COLO668 (cell line): ENCODE measurements around the gene CPLANE2.
"Not testable (repeated sequence)": the region's sequence is repeated elsewhere in the genome, so short reads cannot be mapped to it uniquely, and the experiment has no call there.

Experiments
- DNase-seq: peaks from one replicate; lab custom pipeline; 2025; ENCODE audit not compliant: unreplicated experiment; lab: John Stamatoyannopoulos, UW

CPLANE2 gene

DNA sequence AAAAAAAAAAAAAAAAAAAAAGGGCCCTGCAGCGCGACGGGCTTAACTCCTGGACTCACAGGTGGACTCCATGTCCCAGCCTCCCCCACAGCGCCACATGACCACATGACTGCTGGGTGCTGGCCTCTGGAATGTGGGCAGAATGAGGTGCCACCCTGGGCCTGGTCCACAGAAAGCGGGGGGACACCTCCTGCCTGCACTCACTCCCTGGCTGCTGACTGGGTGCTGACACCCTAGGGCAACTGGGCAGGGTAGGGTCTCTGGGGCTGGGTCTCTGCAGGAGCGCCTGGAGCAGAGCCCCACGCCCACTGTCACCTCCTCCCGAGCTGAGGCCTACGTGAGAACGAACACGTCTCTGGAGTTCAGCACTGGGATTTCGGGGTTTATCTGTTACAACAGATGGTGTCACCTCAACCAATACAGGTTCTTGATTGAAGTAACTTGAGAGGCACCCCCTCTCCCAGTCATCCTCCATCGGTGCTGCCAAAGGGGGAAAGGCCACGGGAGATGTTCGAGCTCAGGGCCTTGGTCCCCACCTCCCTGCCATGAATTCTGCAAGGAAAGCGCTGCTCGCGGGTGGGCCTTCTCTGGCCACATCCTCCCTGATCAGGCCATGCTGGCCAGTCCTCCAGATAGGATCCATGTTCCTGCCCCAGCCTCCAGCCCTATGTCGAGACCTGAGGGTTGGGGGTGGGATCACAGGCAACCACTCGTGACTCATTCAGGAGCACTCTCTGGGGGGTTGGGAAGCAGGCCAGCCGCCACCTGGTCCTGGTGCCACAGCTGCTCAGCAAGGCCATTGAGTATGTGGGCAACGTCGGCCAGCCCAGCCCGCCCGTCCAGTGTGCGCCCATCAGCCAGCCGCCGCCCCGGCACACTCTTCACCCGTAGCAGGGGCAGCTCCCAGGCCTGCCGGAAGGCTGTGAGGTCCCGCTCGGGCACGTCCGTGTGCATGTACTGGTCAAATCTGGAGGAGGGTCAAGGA is 5.4 kb downstream of the CPLANE2 start:
- DNase-seq: no peak

DNA sequence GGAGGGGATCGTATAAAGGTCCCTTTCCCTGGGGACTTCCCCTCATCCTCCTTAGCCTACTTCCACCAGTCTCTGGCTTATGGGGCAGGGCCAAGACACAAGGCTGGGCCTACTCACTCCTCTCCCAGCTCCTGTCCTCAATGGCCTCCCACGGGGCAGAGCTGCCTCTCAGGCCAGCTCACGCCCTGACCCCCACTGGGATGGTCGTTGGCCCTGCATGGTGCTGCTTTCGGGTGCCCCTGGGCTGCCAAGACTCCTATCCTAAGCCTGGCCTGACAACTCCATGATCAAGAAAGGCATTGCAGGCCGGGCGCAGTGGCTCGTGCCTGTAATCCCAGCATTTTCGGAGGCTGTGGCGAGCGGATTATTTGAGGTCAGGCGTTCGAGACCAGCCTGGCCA is 6.2 kb downstream of the CPLANE2 start:
- no peak for DNase-seq

DNA sequence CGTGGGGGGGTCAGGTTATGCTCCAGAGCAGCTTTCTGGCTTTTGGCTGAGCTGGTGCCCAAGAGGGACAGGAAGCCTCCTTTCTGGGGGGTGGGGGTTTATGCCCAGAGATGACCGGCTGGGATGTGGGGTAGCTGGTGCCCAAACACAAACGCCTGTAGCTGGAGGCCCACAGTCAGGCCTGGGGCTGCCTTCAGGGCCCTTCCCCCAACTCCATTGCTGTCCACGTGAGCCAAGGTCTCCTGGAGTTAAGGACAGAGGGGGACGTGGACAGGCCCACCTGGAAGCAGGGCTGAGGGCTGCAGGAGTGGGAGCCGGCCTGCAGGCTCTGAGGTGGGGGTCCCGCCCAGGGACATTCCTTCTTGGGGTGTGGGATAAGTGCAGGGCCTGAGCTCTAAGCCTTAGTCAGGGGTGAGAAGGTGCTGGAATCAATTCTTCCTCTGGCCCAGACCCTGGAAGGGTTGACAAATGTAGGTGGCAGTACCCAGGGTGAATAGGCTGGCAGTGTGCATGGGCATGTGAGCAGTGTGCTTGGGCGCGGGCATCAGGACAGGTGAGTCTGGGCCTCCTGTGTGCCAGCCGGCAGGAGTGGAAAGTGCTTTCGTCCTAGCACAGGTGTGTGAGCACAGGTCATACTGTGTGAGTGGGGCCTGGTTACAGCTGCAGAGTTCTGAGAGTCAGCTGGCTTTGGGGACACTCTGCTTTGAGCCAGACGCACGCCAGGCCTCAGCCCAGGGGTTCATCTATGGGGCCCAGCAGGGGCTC is 6.8 kb downstream of the CPLANE2 start:
- no peak for DNase-seq

DNA sequence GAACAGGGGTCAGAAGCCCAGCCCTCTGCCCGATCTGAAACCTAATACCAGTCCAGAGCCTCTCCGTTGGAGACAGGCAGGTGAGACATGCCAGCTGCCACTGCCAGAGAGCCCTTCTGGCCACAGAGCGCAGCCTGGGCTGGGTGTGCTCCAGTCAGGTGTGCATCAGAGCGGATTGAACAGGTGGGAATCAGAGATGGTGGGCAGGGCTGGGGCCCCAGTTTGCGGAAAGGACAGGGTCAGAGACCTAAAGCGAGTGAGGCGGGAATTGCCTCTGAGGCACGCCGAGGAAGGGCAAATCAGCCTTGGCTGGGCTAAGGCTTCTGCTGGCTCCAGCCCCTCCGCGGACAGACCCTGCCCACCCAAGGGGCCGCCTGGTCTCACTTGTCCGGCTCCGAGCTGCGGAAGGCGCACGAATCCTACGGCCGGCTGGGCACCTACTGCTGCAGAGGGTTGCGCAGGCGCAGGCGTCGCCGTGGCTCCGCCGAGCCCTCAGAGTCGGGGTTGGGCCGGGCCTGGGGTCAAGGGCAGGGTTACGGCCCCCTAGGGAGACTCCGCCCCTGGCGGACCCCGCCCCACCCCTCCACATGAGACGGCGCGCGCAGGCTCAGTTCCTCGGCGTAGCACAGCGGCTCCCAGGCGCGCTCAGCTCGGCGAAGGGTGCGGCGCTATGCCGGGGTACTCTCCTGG is 10.3 kb downstream of the CPLANE2 start:
- peak; percentile 67 for DNase-seq

DNA sequence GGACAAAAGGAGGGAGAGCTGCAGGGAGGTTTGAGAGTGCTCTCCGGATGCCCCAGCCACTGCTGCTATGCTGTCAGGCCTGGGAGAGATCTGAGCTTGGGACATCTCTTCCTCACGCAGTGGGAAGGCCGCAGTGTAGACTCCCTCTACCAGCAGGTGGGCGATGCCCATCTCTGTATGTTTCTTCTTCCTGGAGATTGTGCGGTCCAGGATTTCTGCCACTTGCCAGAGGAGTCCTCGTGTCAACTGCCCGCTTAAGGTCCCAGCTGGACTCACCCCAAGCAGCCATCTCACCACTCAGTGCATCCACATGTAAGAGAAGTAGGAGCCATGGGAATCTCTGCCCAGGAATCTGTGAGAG is 10.9 kb downstream of the CPLANE2 start:
- DNase-seq: no peak

DNA sequence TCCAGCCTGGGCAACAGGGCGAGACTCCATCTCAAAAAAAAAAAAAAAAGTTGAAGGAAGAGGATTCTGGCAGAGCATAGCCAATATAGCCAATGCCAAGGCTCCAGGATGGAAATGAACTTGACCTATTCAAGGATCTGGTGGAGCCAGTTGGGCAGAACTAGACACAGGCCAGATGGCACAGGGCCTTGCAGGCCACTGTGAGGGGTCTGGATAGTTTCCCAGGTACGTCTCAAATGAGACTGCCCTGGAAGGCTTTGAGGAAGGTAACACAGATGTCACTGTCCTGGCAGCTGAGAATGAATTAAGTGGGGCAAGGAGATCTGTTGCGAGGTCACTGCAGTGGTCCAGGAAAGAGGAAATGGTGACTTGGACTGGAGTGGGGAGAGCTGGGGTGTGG is 12.5 kb downstream of the CPLANE2 start:
- no peak for DNase-seq

DNA sequence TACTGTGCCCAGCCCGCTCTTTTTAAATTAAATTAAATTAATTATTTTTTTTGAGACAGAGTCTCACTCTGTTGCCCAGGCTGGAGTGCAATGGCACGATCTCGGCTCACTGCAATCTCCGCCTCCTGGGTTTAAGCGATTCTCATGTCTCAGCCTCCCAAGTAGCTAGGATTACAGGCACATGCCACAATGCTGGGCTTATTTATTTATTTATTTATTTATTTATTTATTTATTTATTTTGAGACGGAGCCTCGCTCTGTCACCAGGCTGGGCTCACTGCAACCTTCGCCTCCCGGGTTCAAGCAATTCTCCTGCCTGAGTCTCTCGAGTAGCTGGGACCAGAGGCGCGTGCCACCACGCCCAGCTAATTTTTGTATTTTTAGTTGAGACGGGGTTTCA is 14.3 kb downstream of the CPLANE2 start:
- DNase-seq: not testable (repeated sequence)

DNA sequence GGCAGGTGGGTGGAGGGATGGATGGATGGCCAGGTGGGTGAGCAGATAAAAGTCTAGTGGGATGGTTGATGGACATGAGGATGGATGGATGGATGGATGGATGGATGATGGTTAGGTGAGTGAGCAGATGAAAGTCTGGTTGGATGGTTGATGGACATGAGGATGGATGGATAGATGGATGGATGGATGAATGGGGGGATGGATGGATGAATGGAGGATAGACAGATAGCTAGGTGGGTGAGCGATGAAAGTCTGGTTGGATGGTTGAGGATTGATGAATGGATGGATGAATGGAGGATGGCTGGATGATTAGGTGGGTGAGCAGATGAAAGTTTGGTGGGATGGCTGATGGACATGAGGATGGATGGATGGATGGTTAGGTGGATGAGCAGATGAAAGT is 15.5 kb downstream of the CPLANE2 start:
- DNase-seq: no peak

DNA sequence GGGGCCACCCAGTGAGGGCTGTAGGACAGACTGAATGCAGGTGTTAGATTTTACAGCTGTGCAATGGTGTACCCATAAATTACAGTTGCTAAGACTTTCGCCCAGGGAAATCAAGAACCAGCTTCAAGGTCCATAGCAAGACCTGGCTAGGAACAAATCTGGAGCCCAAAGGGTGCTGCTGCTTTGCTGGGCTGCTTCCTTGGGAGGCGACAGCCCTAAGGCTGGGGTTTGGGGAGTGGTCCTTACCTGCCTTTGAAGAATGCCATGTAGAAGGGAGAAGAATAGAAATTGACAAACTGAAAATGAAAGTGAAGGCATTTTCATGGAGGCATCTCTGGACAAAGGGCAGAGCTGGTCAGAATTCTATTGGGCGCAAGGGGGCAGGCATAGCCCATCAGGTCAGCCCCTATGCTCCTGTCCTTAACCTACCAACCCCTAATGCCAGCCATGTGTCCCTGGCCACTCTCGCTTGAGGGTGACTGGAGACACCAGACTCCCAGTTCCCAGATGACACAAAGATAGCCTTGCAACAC is 16.9 kb downstream of the CPLANE2 start:
- no peak for DNase-seq

DNA sequence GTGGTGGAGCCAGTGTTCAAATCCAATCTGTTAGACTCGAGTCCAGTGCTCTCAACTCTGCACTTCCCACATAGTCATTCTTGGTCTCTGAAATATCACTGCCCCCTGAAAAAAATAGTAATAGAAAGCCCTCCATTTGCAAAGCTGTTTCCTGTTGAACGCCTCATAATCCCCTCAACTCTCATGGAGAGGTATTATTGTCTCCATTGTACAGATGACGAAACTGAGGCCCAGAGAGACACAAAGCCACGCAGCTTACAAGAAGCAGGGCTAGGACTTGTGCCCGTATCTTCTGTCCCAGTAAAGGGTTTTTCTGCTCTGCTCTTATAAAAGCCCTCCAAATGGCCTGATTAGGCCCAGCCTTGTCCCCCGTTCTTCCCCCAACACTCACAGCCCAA is 18.3 kb downstream of the CPLANE2 start:
- DNase-seq: no peak

DNA sequence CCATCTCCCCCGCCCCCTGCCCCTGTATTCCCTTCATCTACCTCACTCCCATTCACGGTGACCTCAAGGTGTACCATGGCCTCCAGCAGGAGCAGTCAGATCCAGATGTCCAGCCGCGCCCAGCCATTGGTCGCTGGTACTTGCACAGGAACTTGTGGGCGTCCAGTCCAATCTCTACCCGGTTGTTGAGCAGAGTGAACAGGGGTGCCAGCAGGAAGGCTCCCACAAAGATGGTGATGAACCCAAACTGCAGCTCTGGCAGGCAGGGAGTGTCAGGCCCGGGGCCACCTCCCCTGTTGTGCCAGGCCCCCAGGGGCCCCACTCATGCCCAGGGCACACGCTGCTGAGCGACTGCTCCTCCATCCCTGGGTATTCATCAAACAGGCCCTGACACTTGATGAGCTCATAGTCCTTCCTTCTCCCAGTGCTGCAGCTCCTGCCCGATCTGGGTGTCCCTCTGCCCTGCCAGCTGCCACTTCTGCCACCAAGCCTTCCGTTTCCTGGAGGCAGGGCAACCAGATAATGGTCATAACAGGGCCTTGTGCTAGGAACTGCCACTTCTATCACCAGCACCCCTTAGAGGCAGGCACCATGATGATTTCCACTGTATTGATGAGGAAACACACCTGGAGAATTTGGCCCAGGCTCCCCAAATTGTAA is 18.8 kb downstream of the CPLANE2 start:
- DNase-seq: peak; percentile 73

DNA sequence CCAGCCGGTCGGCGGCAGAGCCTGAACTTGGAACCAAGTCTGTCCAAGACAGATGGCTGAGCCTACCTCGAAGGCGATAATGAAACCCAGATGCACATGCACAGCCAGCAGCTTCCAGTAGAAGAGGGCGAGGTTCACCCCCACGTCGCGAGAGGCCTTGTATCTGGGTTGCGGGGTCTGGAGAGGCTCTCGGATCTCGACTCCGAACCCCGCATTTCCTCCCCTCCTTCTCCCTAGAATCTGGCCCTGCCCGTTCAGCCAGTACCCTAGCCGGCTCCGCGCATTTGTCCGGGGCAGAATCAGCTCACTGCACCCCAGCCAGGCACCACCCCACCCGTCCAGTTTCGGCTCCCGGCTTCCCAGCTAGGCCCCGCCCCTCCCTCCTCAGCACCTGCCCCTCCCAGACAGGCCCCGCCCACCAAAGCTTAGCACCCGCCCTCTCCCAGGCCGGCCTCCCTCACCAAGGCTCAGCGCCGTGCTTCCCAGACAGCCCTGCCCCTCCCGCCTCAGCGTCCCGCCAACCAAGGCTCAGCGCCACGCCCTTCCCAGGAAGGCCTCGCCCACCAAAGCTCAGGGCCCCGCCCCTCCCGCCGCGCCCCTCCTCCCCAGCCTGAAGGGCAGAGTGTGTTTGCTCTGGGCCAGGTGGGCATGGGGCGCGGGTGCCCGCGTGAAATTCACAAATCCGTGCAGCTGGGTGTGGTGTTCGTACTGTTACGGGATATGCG is 19.8 kb downstream of the CPLANE2 start:
- peak; percentile 99 for DNase-seq

DNA sequence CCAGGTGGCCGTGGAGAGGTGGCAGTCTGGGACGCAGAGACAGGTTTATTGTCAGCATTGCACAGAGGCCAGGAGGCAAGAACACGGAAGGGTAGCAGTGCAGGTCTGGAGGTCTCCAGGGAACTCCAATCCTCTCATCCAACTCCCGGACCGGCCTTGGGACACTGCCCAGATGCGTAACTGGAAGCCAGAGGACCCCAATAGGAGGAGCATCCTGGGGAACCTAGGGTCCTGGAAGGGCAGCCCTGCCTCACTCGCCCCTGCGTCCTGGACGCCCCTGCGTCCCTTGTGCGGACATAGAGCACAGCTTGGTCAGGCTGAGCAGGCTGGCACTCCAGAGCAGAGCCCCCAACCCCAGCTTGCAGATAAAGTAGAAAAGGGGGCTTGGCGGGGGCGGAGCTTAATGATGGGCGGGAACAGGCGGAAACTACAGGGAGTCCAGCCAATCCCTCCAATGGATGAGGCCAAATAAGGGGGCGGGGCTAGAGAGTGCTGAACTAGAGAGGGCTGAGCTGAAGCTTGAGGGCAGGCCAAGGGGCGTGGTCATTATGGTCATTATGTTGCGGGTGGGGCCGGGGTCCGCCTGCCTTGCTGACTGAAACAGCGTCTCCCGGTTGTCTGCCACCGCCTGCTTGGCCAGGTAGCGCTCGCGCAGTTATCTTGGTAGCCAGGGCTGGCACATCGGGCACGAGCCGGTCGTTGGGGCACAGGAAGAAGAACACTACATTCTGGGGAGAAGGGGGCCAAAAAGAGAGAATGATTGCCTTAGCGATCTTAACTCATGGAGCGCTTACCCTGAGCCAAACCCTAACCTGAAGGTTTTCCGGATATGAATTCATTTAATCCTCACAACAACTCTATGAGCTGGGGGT is 20.9 kb downstream of the CPLANE2 start:
- peak; percentile 57 for DNase-seq

DNA sequence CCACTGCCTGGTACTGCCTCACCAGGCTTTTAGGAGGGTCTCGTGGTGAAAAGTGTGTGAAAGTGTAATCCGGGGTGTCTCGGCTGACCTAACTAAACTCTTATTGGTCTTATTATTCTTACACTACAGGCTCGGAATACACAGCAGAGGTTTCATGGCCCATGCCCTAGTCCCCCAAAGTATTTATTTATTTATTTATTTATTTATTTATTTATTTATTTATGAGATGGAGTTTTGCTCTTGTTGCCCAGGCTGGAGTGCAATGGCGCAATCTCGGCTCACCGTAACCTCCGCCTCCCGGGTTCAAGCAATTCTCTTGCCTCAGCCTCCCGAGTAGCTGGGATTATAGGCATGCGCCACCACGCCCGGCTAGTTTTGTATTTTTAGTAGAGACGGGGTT is 21.7 kb downstream of the CPLANE2 start:
- DNase-seq: not testable (repeated sequence)

DNA sequence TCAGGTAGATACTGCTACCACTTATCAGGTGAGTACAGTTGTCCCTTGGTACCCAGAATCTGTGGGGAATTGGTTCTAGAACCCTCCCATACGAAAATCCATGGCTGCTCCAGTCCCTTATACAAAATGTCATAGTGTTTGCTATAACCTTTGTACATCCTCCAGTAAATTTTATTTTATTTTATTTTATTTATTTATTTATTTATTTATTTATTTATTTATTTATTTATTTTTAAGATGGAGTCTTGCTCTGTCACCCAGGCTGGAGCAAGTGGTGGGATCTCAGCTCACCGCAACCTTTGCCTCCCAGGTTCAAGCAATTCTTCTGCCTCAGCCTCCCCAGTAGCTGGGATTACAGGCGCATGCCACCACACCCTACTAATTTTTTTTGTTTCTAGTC is 23.4 kb downstream of the CPLANE2 start:
- not testable (repeated sequence) for DNase-seq

DNA sequence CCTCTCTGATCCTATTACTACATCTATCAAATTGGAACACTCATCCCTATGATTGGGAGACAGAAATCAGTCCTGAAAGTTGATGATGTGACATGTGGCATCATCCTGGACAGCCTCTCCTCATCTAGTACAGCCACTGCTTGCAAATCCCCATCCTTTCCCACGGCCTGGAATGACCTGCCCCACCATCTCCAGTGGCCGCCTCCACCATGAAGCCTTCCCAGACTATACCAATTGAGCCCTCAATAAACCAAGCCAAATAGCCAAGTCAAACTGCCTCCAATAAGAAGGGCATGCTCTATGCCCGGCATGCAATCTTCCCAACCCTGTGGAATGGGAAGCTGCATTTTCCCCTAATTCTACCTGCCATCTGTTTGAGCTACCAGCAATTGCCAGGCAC is 24.0 kb downstream of the CPLANE2 start:
- no peak for DNase-seq

DNA sequence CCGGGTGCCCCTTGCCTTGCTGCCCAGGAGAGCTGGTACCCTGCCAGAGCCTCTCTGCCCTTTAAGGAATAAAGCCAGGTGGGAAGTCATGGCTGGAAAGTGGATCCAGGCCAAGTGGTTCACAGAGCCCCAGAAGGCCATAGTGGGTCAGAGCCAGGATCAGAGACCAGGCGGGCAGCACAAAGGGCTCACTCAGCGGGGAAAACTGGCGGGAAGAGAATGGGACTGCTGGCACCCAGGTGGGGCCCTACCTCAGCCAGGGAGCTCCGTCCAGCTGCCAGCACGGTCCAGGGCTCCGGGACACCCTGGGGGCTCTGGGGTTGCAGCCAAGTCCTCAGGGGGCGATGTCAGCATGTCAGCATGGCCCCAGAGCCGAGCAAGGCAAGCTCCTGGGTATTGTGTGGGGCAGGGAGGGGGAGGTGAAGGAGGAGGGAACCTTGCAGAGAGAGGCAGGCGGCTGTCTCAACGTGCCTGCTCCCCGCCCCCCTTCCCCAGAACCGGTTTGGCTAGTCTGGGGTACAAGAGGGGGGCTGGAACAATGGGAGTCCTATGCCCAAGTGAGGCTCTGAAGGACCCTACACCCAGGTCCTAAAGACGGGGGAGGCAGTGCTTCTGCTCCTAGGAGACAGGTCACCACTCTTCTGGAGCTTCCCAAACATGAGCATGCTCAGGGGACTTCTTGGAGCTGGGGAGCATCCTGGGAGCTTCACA is 24.6 kb downstream of the CPLANE2 start, which contains the start of gene ARHGEF19:
TSS of gene ARHGEF19 (minus strand) at position 402 of the 711 bp plus-strand sequence. CDS start 3,598 bp downstream, outside the sequence.
- DNase-seq: peak; percentile 76

DNA sequence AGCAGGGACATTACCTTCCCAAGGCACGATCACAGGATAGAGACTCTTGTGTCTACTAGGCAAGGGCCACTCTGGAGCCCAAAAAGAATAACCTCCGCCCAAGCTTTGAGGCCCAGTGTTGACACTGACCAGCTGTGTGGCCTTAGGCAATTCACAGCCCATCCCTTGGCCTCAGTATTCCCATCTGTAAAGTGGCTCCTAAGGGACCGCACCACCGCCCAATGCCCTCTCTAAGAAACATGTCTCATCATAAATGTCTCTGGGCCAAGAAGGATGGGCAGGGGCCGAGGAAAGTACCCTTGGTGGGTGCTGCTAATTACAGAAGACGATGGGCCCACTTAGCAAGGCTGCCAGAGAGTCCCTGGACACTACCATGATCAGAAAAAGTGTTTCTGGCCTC is 25.2 kb downstream of the CPLANE2 start:
- DNase-seq: no peak
